ENCODE data around the gene PSD.

PSD gene

GRCh38 chr10:102438374-102438773 is 19.8 kb upstream of the PSD start:
- no peak for ATAC-seq

GRCh38 chr10:102437515-102437914 is 18.9 kb upstream of the PSD start:
- ATAC-seq = no peak

- no peak for ATAC-seq
Measured at GRCh38 chr10:102436312-102436711, 17.7 kb upstream of the PSD start.

DNA sequence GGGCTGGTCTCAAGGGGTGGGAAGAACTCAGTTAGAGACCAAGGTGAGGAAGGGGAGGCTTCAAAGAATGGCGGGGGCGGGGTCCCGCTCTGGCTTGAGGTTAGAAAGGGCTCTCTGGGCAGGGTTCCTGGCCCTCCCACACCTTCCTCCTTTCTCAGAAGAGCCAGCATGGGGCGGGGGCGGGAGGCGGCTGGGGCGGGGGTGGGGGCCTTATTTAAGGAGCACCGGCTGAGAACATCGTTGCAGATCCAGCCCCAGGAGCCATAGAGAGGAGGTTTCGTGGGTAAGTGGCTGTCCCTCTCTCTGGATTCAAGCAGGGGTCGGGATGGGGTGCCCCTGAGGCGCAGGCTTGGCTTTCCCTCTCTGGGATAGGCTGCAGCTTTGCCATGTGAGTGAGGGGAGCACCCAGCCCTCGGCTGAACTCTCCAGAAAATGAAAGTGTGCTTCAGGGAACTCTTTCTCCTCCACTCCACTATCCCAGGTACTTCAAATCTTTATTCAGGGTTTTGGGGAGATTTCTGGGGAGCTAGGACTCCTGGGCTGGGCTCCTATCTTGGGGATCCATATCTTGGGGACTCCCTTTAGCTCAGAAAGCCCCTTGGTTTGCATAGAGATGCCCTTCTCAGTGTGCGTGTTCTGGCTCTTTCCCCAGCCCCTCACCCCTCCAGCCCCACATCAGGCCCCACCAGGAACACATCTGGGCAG is 17.1 kb upstream of the PSD start:
- no peak for ATAC-seq

- ATAC-seq = no peak
Measured at GRCh38 chr10:102435133-102435497, 16.5 kb upstream of the PSD start.

DNA sequence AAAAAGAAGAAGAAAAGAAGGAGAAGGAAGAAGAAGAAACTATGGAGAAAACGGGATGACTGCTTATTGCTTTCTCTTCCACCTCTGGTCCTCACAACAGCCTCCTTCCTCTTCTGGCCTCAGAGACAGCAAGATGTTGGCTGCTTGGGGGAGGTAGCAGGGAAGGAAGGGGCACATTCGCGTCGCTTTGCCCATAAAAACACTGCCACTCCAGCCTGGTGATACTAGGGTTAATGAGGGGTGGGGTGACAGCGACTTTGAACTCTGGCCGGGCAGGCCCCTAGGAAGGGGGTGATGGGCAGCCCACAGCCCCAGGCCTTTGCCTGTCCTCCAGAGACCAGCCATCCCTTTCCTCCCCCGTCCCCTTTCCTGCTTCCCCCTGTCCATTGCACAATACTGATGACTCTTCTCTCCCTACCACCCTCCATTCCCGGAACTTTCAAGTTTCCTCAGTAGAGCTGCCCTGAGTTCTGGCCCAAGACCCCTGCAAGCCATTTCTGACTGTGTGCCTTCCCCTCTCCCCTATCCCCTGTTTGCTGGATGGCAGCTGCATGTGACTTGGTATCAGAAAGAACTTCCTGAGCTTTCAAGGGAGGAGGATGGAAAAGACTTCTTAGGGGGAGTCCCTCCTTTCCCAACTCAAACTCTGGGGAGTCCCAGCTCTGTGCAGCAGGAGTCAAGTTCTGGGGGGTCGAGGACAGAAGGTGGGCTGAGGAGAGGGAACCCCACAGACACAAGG is 16.0 kb upstream of the PSD start:
- no peak for ATAC-seq

GRCh38 chr10:102433619-102434046 is 15.0 kb upstream of the PSD start:
- ATAC-seq = no peak

DNA sequence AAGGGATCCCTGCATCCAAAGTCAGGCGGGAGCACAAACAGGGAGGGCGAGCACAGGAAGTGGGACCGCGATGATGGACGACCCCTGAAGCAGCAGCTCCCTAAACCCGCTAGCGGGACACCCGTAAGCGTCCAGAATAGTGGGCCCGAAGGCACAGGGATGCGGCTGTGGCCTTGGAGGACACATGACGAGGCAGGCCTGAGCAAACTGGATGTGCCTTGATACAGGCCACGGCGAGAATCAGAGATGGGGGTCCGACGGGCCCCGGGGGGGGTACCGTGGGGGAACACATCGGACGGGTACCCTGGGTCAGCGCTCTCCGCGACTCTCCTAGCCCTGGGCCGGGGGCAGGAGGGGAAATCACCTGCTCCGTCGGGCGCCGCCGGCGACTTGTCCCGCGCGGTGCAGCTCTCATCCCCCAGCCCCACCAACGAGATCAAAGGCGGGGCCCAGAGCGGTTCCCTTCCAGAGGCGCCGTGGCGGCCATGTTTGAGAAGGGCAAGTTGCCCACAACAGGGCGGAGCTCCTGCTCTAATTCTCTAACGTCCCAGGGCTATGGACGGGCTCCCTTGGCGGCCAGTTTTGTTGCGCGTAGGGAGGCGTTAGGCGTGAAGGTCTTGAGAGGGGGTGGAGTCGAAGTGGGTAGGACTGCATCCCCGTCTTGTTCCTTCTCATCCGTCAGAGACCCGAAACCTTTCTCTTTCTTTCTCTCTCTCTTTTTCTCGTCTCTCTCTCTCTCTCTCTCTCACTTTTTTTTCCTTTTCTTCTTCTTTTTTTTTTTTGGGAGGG is 13.8 kb upstream of the PSD start, which contains the start of gene CUEDC2:
Gene CUEDC2, minus strand, starts transcription at position 413 of the 789 bp plus-strand sequence. CDS start 7,386 bp downstream, outside the sequence.
- peak; percentile 95 to 97 for ATAC-seq

DNA sequence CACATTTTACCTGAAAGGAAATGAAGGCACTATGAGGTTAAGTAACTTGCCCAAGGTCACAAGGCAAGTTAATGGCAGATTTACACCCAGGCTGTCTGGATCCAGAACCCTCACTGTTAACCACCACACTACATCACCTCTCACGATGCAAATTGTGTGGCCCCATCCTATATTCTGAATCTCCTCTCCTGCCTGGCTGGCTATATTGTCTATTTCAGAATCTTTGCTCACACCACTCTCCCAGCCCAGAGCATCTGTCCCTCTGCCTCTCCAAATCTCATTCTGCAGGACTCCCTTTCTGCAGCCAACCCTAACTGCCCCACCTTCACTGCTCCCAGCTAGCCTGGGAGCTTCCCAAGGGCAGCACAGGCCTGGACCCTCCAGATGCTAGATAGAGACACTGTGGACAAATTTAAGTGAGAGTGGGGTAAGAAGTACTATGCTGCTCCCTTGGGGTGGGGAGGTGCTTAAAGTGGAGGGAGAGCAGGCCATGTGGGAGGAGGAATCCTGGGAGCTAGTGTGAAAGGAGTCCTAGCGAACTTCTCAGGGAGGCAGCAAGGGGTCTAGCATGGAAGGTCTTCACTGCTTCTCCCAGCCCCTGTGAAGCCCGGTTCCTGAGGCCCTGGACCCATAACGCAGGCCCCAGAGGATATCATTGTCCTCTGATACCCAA is 13.0 kb upstream of the PSD start:
- no peak for ATAC-seq

GRCh38 chr10:102429468-102429867 is 10.9 kb upstream of the PSD start:
- no peak for ATAC-seq

GRCh38 chr10:102426803-102427287 is 8.3 kb upstream of the PSD start:
- ATAC-seq = no peak

DNA sequence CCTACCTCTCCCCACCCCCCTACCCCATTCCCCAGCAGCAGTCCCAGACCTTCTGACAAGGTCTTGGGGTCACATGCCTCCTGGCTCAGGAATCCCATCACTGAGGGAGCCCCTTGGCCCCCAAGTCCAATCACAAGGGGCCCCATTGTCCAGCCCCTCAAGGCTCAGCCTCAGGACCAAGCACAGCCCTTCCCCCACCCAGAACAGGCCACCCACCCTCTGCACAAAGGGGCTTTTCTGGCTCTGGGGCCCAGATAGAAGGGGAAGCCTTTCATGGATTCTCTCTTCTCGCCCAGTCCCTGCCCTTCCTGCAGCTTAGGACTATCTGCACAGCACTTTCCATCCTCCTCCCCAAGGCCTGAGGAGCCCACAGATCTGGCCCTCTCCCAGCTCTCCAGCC is 6.9 kb upstream of the PSD start:
- no peak for ATAC-seq

GRCh38 chr10:102424916-102425315 is 6.3 kb upstream of the PSD start:
- ATAC-seq = no peak

DNA sequence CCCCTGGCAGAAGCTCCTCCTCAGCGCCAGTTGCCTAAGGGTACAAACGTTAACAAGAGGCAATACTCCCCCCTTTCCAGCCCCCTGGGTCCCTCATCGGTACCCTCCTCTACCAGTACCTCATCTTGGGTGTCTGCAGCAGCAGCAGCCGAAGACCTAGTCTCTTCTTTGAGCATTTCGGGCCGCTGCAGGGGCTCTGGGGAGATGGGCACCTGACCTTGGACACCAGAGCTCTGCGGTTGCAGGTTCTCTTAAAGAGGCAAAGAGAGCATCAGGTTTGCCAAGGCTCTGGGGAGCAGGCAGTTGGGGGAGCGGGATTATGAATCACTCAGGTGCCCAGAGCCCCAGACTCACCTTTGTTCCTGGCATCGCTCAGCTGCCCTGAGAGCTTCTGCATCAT is 5.6 kb upstream of the PSD start:
- ATAC-seq = no peak

DNA sequence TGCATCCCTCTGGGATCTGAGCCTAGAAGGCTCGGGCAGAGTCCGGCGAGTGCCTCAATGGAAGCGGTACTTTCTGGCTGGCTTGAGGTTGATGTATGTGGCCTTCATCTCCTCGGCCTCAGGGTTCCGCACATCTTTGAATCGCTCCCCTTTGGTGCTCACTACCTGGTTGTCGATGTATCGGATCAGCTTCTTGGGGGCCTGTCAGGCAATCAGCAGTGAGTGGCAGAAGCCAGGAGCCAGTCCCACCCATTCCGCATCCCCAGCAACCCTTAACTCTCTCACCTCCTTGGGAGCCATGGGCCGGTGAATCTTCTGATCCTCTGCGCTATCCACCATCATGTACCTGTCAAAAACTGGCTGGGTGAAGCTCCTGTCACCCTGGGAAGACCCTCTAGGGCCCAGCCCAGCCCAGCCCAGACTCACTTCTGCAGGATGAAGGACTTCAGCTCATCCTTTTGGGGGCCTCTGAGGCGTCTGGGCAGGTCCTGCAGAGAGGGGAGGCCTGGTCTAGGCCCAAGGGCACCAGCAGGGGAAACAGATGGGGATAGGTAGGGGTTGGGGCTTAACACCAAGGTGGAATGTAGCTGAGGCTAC is 4.9 kb upstream of the PSD start:
- no peak for ATAC-seq

DNA sequence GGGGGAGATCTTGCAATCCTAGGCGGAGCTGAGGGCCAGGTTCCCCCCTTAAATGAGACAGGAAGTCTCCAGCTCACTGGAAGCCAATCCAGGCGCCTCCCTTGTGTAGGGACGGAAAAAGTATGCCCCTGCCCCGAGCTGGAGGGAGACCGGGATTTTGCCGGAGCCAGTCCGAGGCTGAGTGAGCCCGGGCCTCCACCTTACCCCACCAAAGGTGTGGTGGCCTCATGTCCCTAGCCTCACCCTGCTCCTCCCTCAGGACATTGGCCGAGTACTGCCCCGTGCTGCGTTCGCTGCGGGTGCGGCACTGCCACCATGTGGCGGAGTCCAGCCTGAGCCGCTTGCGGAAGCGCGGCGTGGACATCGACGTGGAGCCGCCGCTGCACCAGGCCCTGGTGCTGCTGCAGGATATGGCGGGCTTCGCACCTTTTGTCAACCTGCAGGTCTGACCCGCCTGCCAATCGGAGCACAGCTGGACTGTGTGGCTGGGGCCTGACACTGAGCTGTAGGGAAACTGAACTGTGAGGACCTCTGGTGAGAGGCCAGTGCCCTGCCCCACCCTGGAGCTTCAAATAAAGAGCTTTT is 4.1 kb upstream of the PSD start:
- peak; percentile 8 for ATAC-seq

GRCh38 chr10:102421757-102422512 is 3.4 kb upstream of the PSD start:
- ATAC-seq = peak; percentile 1 to 5

GRCh38 chr10:102421507-102421756 is 2.8 kb upstream of the PSD start:
- ATAC-seq = no peak

DNA sequence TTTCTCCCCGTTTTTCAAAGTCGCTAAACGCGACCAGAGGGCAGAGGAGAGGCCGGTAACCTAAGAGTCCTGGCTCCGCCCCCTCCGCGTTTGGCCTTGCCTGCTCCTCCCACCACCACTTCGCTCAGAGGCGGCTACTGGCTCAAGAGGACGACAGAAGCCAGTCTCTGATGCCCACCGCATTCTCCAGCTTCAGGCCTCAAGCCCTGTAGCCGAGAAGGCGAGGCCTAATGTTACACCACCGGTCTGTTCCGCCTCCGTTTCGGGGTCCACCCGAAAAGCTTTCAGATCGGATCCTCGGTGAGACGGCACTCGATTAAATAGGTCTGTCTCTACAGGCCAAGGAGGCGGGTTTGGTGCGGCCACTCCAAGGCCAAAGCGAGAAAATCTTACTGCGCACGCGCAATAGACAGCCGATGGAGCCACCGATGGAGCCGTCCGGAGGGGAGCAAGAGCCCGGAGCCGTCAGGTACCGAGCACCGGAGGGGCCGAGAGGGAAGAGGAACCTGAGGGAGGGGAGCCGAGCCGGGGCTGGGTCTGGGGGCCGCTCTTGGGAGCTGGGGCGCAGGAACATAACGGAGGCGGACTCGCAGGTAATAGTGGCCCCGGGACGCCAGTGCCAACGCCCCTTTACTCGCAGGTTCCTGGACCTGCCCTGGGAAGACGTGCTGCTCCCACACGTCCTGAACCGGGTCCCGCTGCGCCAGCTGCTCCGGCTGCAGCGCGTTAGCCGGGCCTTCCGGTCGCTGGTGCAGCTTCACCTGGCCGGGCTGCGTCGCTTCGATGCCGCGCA is 2.3 kb upstream of the PSD start, which contains the start of gene FBXL15:
Gene FBXL15, plus strand, starts transcription at position 123 of the 793 bp plus-strand sequence. Its CDS starts 294 bp downstream, at position 417.
- ATAC-seq = peak; percentile 80 to 85

- ATAC-seq = no peak
Measured at GRCh38 chr10:102420181-102420713, 1.7 kb upstream of the PSD start.

All from activated CD4-positive, CD25-positive, alpha-beta regulatory T cell treated with anti-CD3 and anti-CD28 coated beads, Interleukin-2, amount 50 U/mL, for 24 hours (primary cell).